ENCODE measurements around the gene CLMP. TPM values are rescaled to one million over a fixed set of nuclear protein-coding genes. Genes with fewer than 3 reads are reported as not detected.

CLMP gene
- polyA plus RNA-seq, 1 donor from 2014 or later: not detected

GRCh38 chr11:123221584-123221983 is 26.5 kb upstream of the CLMP start:
- no peaks in the 10 kb centered on the region for H3K27me3 ChIP-seq (ENCODE audit: insufficient read depth, low read depth, low read length)
- H3K9me2 ChIP-seq (ENCODE audit: insufficient read depth, low read length): no peaks in the 10 kb centered on the region
- H3K36me3 ChIP-seq (ENCODE audit: insufficient read depth, low read length): no peaks in the 10 kb centered on the region
- no peak overlapping the region for H2AFZ ChIP-seq (ENCODE audit: low read depth, low read length)
- H3F3A ChIP-seq (ENCODE audit: insufficient read depth, low read length, poor library complexity, severe bottlenecking): no peaks in the 10 kb centered on the region
- no peak for TF ChIP-seq EZH2 (IDR thresholded peaks at IDR 0.05; ENCODE audit: borderline replicate concordance, insufficient read depth, low read length, poor library complexity, severe bottlenecking)
- no peak for TF ChIP-seq EP300 (conservative IDR thresholded peaks at IDR 0.05; ENCODE audit: poor library complexity, severe bottlenecking)
- no peak for TF ChIP-seq RAD21 (conservative IDR thresholded peaks at IDR 0.05)
- TF ChIP-seq MXI1 (conservative IDR thresholded peaks at IDR 0.05; ENCODE audit: poor library complexity, severe bottlenecking): no peak
- no peak for TF ChIP-seq TAF1 (IDR thresholded peaks at IDR 0.05; ENCODE audit: low read depth)
- no peak for TF ChIP-seq CTCF (IDR thresholded peaks at IDR 0.05; ENCODE audit: poor library complexity, severe bottlenecking)
- TF ChIP-seq REST (IDR thresholded peaks at IDR 0.05; ENCODE audit: borderline replicate concordance): no peak
- TF ChIP-seq SMC3 (conservative IDR thresholded peaks at IDR 0.05; ENCODE audit: poor library complexity): no peak
- no peak for TF ChIP-seq POLR2AphosphoS5 (IDR thresholded peaks at IDR 0.05)
- H3K4me2 ChIP-seq (ENCODE audit: low read length): no peak overlapping the region
- H4K20me1 ChIP-seq (ENCODE audit: insufficient read depth): no peaks in the 10 kb centered on the region
- no peak overlapping the region for H3K27ac ChIP-seq (ENCODE audit: low read length)
- no peaks in the 10 kb centered on the region for H3K9me3 ChIP-seq (ENCODE audit: low read length)
- H3K79me2 ChIP-seq (replicated peaks; ENCODE audit: insufficient read depth, low read length): no peaks in the 10 kb centered on the region
- H3K9ac ChIP-seq (ENCODE audit: low read length): no peak overlapping the region
- H3K4me3 ChIP-seq (ENCODE audit: low read length): no peak overlapping the region

GRCh38 chr11:123221096-123221561 is 26.1 kb upstream of the CLMP start:
- no peak overlapping the region for H3K4me2 ChIP-seq (ENCODE audit: low read length)
- TF ChIP-seq SMC3 (conservative IDR thresholded peaks at IDR 0.05; ENCODE audit: poor library complexity) (no peak), CTCF (IDR thresholded peaks at IDR 0.05; ENCODE audit: poor library complexity, severe bottlenecking) (no peak)
- H3K9ac ChIP-seq (ENCODE audit: low read length): no peak overlapping the region
- H2AFZ ChIP-seq (ENCODE audit: low read depth, low read length): no peak overlapping the region
- no peaks in the 10 kb centered on the region for H3K27me3 ChIP-seq (ENCODE audit: insufficient read depth, low read depth, low read length)
- no peaks in the 10 kb centered on the region for H3K9me3 ChIP-seq (ENCODE audit: low read length)
- no peak overlapping the region for H3K27ac ChIP-seq (ENCODE audit: low read length)
- H3K79me2 ChIP-seq (replicated peaks; ENCODE audit: insufficient read depth, low read length): no peaks in the 10 kb centered on the region
- no peak overlapping the region for H3K4me3 ChIP-seq (ENCODE audit: low read length)
- no peaks in the 10 kb centered on the region for H3F3A ChIP-seq (ENCODE audit: insufficient read depth, low read length, poor library complexity, severe bottlenecking)
- H4K20me1 ChIP-seq (ENCODE audit: insufficient read depth): no peaks in the 10 kb centered on the region
- no peaks in the 10 kb centered on the region for H3K36me3 ChIP-seq (ENCODE audit: insufficient read depth, low read length)
- H3K9me2 ChIP-seq (ENCODE audit: insufficient read depth, low read length): no peaks in the 10 kb centered on the region
